ENCODE data around the gene GFOD1.
"Not testable (repeated sequence)": the region's sequence is repeated elsewhere in the genome, so short reads cannot be mapped to it uniquely, and the experiment has no call there.

Gene GFOD1

DNA sequence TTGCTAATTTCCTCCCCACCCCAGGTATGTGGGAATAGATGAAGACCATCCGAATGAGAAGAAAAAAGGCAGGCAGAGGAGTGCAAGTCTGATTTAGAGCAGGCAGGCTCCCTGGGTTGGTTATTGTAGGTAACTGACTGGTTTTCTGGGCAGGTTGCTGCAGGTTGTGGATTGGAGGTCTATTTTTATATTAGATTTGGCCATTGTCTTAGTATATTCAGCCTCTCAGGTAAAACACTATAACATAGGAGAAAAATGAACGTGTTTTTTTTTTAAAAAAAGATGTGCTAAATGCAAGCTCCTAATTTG is 158.6 kb downstream of the GFOD1 start:
- DNase-seq (ENCODE audit: low read depth in 2 of 2, low spot score in 1 of 2), result no peak

DNA sequence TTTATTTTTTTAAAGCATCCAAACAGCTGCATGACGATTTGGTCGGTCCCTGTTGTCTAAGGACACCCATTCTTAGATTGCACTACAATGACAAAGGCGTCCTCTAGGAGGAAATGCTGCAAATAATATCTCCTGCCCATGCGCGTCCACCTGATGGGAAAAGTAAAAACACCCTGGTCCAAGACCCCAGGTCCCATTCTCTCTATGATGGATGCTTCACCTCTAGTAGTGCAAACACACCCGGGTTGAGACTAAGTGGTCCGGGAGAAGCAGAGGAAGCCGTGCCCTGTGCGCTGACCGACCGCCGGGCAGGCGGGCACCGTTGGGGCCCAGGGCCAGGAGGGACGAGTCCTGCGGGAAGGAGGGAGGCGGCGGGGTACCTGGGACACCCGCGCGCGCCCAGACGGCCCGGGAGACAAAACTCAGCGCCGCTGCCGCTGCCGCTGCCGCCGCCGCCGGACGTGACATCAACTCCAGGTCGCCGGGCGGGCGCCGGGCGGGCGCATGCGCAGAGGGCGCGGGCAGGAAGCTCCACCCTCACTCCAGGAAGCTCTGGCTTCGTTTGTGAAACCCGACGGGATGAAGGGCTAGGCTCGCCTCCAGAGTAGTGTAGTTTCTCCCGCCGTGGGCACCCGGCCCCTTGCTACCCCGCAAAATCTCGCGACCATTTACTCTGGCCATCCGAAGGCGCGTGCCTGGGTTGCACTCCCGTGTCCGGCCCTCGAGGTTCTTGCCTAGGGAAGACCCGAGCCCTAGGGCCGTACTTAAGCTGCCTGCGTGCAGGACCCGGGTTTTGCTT is 159.1 kb downstream of the GFOD1 start, which contains the start of gene TBC1D7:
TBC1D7 (minus strand) TSS at position 462 of the 799 bp plus-strand sequence. CDS start 1,639 bp downstream, outside the sequence.
- DNase-seq (ENCODE audit: low read depth in 2 of 2, low spot score in 1 of 2), result peak; percentile 75 to 84

DNA sequence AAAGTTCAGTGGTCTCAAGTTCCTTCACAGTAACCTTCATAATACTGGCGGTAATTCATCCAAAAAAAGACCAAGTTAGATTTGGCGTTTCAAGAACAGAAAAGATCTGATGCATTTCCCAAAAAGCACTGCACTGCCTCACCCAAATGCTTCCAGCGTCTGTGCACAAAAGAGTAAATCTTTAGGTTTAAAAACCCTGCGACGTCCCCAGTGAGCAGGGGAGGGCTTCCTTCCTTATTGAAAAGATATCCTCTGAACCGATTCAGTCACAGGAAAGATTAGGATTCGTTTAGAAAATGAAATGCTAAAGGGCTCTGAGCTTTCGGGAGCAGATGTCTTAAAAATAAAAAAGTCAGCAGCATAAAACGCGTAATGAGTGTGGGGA is 159.7 kb downstream of the GFOD1 start:
- no peak for DNase-seq (ENCODE audit: low read depth in 2 of 2, low spot score in 1 of 2)

DNA sequence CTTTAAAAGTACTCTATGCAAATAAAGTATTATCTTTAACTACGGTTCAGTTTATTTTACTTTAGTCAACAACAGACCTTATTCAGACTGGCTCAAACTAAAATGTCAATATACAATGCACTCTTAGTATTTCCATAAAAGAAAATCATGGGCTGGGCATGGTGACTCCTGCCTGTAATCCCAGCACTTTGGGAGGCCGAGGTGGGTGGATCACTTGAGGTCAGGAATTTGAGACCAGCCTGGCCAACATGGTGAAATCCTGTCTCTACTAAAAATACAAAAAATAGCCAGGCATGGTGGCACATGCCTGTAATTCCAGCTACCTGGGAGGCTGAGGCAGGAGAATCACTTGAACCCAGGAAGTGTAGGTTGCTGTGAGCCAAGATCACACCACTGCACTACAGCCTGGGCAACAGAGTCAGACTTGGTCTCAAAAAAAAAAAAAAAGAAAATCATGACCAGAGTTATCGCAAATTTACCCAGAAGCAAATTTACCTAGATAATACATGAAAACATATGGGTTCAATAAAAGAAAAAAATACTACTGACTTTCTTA is 161.3 kb downstream of the GFOD1 start:
- DNase-seq (ENCODE audit: low read depth in 2 of 2, low spot score in 1 of 2), result not testable (repeated sequence)

DNA sequence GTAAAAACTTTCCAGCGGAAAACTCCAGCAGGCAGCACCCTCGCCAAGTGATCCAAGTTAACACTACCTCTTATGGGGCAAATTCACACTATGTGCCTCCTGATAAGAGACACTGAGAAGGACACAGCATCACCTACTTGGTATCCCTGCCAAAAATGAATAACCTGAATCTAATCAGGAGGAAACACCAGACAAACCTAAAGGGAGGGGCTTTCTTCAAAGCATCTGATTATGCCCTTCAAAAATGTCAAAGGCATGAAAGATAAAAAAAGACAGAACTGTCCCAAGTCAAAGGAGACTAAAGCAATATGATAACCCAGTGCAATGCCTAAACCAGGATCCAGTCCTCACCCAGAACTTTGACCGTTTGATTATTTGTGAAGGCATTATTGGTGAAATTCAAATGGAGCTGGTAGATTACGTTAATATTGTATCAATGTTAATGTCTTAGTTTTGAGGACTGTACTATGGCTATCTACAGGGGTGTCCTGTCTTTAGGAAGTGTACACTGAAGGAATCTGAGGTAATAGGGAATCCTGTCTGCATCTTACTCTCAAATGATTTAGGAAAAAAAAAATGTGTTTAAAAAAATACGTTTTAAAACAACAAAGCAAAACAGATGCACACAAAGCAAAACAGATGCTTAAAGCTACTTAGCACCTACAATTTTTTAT is 167.4 kb downstream of the GFOD1 start:
- no peak for DNase-seq (ENCODE audit: low read depth in 2 of 2, low spot score in 1 of 2)

DNA sequence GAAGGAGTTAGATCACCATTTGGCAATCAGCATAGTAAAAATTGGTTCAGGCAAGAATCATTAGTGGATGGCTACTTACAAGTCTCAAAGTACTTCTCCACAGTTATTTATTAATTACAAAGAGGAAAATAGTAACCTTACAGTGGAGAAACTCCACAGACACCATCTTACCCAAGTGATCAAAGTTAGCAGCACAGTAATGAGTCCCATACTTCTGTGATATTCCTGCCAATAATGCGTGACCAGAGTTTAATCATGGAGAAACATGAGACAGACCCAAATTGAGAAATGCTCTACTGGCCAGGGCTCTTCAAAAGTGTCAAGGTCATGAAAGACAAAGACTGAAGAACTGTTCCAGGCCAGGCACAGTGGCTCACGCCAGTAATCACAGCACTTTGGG is 168.6 kb downstream of the GFOD1 start:
- DNase-seq (ENCODE audit: low read depth in 2 of 2, low spot score in 1 of 2), result no peak

DNA sequence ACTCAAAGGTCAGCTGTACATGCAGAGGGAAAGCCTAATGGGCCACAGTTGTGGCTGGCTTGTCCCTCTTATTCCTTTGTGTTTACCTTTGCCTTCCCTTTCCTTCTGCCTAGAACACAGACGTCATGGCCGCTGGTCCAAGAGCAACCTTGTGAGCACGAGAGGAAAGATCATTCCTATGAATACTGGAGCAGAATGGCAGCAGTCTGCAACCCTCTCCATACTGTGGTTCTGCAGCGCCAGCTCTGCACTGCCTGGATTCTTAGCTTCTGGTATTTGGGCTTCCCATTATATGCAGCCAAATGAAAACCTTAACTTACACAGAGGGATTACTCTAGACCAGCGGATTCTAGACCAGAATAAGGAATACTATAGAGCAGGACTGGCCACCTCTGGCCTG is 171.5 kb downstream of the GFOD1 start:
- DNase-seq (ENCODE audit: low read depth in 2 of 2, low spot score in 1 of 2), result no peak

DNA sequence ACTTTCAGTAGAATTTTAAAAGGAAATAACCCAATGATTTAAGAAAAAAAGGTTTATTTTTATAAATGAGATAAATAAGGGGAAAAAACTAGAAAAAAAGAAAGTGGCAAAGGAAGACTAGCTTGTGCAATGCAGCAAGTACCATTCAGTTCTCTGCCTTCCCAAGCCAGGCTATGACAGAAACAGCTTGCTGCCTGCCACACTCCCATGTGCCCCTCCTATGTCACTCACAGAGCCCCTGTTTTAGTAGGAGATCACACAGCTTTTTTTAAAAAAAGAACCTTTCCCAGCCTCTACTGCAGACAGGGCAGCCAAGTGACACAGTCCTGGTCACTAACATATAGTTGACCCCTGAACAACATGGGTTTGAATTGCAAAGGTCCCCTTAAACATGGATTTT is 172.6 kb downstream of the GFOD1 start:
- DNase-seq (ENCODE audit: low read depth in 2 of 2, low spot score in 1 of 2), result no peak

DNA sequence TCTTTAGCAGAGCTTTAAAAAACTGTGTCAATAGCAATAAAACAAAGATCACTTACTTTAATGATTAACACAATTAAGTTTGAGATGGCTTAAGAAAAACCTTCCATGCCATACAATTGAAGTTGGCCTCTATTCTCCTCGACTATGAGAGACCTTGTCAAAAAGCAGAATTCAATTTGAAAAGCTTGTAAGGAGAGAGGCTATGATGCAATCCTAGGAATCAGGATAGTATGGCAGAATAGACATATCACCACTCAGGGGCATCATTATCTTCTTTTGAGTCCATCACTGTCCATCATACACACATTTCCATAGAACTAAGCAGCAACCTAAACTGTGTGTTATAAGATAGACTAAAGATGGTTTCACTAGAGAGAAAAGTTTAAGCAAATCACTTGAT is 176.2 kb downstream of the GFOD1 start:
- no peak for DNase-seq (ENCODE audit: low read depth in 2 of 2, low spot score in 1 of 2)

DNA sequence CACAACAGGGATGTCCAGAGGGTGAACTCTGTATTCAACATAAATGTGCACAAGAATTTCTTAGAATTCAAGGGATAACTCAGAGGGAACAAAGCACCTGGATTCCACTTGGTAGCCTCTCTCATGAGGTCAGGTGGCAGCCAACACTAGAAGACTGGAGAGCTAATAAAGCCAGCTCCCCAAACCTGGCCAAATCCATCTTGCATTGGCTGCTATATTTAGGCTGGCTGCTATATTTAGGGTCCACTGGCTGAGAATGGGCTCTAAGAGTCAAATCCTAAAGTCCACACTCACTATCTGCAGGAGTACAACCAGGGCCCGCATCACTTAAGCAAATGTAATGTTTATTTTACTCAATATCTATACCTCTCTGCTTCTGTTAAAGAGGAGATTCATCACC is 179.1 kb downstream of the GFOD1 start:
- DNase-seq (ENCODE audit: low read depth in 2 of 2, low spot score in 1 of 2), result no peak
